Activated naive CD4-positive, alpha-beta T cell treated with anti-CD3 and anti-CD28 coated beads, Interleukin-2, amount 10 ng/mL, durations not matched to agents 7 days and 5 days (primary cell): ENCODE data around the gene CRTC3.
A peak's percentile ranks its signal among the peaks of the same experiment; 100 is the strongest.
"Not testable (repeated sequence)": the region's sequence is repeated elsewhere in the genome, so short reads cannot be mapped to it uniquely, and the experiment has no call there.

Source experiments
- CTCF ChIA-PET: fragments of 350-600 bp; sonication (Branson Sonifier 250); formaldehyde crosslinking; loops from one replicate; lab custom pipeline; 2021; ENCODE audit warnings: antibody characterized with exemption; lab: Charles Lee
- DNase-seq: peaks from one replicate; pipeline ENCODE4 v3.0.0-alpha.2; 2020
- H3K27ac Mint-ChIP-seq: one replicate; pipeline ENCODE4 v1.8.0; 2021; ENCODE audit warnings: mild to moderate bottlenecking, moderate library complexity, mixed read lengths
- H3K27me3 Mint-ChIP-seq: one replicate; pipeline ENCODE4 v1.8.0; 2021; ENCODE audit warnings: mild to moderate bottlenecking, mixed read lengths
- H3K36me3 Mint-ChIP-seq: one replicate; pipeline ENCODE4 v1.8.0; 2021; ENCODE audit warnings: mixed read lengths
- H3K4me1 Mint-ChIP-seq: one replicate; pipeline ENCODE4 v1.8.0; 2021; ENCODE audit warnings: mixed read lengths
- H3K4me3 Mint-ChIP-seq: one replicate; pipeline ENCODE4 v1.8.0; 2021; ENCODE audit warnings: mild to moderate bottlenecking, moderate library complexity, mixed read lengths
- H3K9me3 Mint-ChIP-seq: one replicate; pipeline ENCODE4 v1.8.0; 2021; ENCODE audit warnings: mixed read lengths

CRTC3 gene

GRCh38 chr15:90617171-90617570 lies 87.4 kb downstream of the CRTC3 start:
- H3K9me3 Mint-ChIP-seq: no peaks in the 10 kb centered on the region
- no peaks in the 10 kb centered on the region for H3K27me3 Mint-ChIP-seq
- DNase-seq: no peak
- no peak overlapping the region for H3K27ac Mint-ChIP-seq
- peaks cover 54% of the 10 kb centered on the region for H3K4me1 Mint-ChIP-seq
- CTCF ChIA-PET: interaction anchor here (3.3 kb wide), 1 partner anchor 8 kb away, joined by 12 read pairs; no protein-coding TSS in a partner anchor
- peaks cover 65% of the 10 kb centered on the region for H3K36me3 Mint-ChIP-seq
- H3K4me3 Mint-ChIP-seq: no peak overlapping the region

- Mint-ChIP-seq H3K4me1 (peaks cover 54% of the 10 kb centered on the region), H3K27me3 (no peaks in the 10 kb centered on the region), H3K9me3 (no peaks in the 10 kb centered on the region), H3K36me3 (peaks cover 61% of the 10 kb centered on the region), H3K4me3 (no peak overlapping the region), H3K27ac (peak overlapping the region; percentile 20)
- CTCF ChIA-PET: interaction anchor here (2.0 to 3.3 kb wide), 3 partner anchors 9 to 316 kb away, joined by 8 to 12 read pairs (median 9); no protein-coding TSS in a partner anchor
- no peak for DNase-seq
These were observed 88.0 kb downstream of the CRTC3 start for GRCh38 chr15:90617668-90618097.

GRCh38 chr15:90618330-90619125 lies 88.8 kb downstream of the CRTC3 start:
- Mint-ChIP-seq H3K4me3 (no peak overlapping the region), H3K27me3 (no peaks in the 10 kb centered on the region), H3K9me3 (no peaks in the 10 kb centered on the region), H3K4me1 (peaks cover 49% of the 10 kb centered on the region), H3K36me3 (peaks cover 56% of the 10 kb centered on the region), H3K27ac (peak overlapping the region; percentile 84)
- CTCF ChIA-PET: interaction anchor here (0.6 to 3.3 kb wide), 7 partner anchors 10 to 315 kb away, joined by 3 to 12 read pairs (median 4); no protein-coding TSS in a partner anchor
- DNase-seq: no peak

GRCh38 chr15:90619468-90619867 lies 89.7 kb downstream of the CRTC3 start:
- Mint-ChIP-seq H3K9me3 (no peaks in the 10 kb centered on the region), H3K4me1 (peaks cover 40% of the 10 kb centered on the region), H3K4me3 (peak overlapping the region; percentile 52), H3K36me3 (peaks cover 49% of the 10 kb centered on the region), H3K27me3 (no peaks in the 10 kb centered on the region), H3K27ac (peak overlapping the region; percentile 84)
- no peak for DNase-seq
- CTCF ChIA-PET: interaction anchor here (0.6 to 3.3 kb wide), 10 partner anchors 11 to 326 kb away, joined by 3 to 12 read pairs (median 4); no protein-coding TSS in a partner anchor

- Mint-ChIP-seq H3K4me1 (peaks cover 37% of the 10 kb centered on the region), H3K36me3 (peaks cover 46% of the 10 kb centered on the region), H3K9me3 (no peaks in the 10 kb centered on the region), H3K27me3 (no peaks in the 10 kb centered on the region), H3K4me3 (peak overlapping the region; percentile 52), H3K27ac (peak overlapping the region; percentile 84)
- peak; percentile 36 for DNase-seq
- CTCF ChIA-PET: interaction anchor here (1.2 to 3.3 kb wide), 5 partner anchors 11 to 326 kb away, joined by 3 to 12 read pairs (median 4); no protein-coding TSS in a partner anchor
These were observed 90.2 kb downstream of the CRTC3 start for GRCh38 chr15:90619939-90620338.

- peak overlapping the region; percentile 11 for H3K4me3 Mint-ChIP-seq
- DNase-seq: peak; percentile 55
These were observed 90.8 kb downstream of the CRTC3 start for GRCh38 chr15:90620379-90621067.

GRCh38 chr15:90623854-90624253 lies 94.1 kb downstream of the CRTC3 start:
- DNase-seq: no peak
- H3K4me1 Mint-ChIP-seq: peaks cover 20% of the 10 kb centered on the region
- peaks cover 37% of the 10 kb centered on the region for H3K36me3 Mint-ChIP-seq
- no peaks in the 10 kb centered on the region for H3K27me3 Mint-ChIP-seq
- H3K27ac Mint-ChIP-seq: no peak overlapping the region
- CTCF ChIA-PET: no interaction called here
- H3K4me3 Mint-ChIP-seq: no peak overlapping the region
- no peaks in the 10 kb centered on the region for H3K9me3 Mint-ChIP-seq

More at GRCh38 chr15:90620379-90621067, 90.8 kb downstream of the CRTC3 start:
- CTCF ChIA-PET: interaction anchor here (0.7 to 1.6 kb wide), 6 partner anchors 17 to 327 kb away, joined by 3 to 4 read pairs (median 3); no protein-coding TSS in a partner anchor
- Mint-ChIP-seq H3K4me1 (peaks cover 34% of the 10 kb centered on the region), H3K36me3 (peaks cover 43% of the 10 kb centered on the region), H3K27me3 (no peaks in the 10 kb centered on the region), H3K9me3 (no peaks in the 10 kb centered on the region), H3K27ac (peak overlapping the region; percentile 84)

- CTCF ChIA-PET: no interaction called here
- Mint-ChIP-seq H3K27me3 (no peaks in the 10 kb centered on the region), H3K4me3 (no peak overlapping the region), H3K4me1 (peaks cover 16% of the 10 kb centered on the region), H3K36me3 (peaks cover 40% of the 10 kb centered on the region), H3K27ac (peak overlapping the region; percentile 28), H3K9me3 (no peaks in the 10 kb centered on the region)
- DNase-seq: no peak
These were observed 94.7 kb downstream of the CRTC3 start for GRCh38 chr15:90624278-90624981.

GRCh38 chr15:90625037-90625436 lies 95.3 kb downstream of the CRTC3 start:
- CTCF ChIA-PET: no interaction called here
- no peaks in the 10 kb centered on the region for H3K27me3 Mint-ChIP-seq

GRCh38 chr15:90629217-90629616 lies 99.5 kb downstream of the CRTC3 start:
- Mint-ChIP-seq H3K9me3 (no peaks in the 10 kb centered on the region), H3K27ac (no peak overlapping the region), H3K4me1 (no peaks in the 10 kb centered on the region), H3K36me3 (peaks cover 52% of the 10 kb centered on the region), H3K27me3 (no peaks in the 10 kb centered on the region), H3K4me3 (no peak overlapping the region)
- DNase-seq: peak; percentile 14
- CTCF ChIA-PET: interaction anchor here (1.1 kb wide), 1 partner anchor 257 kb away, joined by 3 read pairs; no protein-coding TSS in a partner anchor

More at GRCh38 chr15:90625037-90625436, 95.3 kb downstream of the CRTC3 start:
- DNase-seq: no peak
- Mint-ChIP-seq H3K9me3 (no peaks in the 10 kb centered on the region), H3K4me1 (peaks cover 10% of the 10 kb centered on the region), H3K36me3 (peaks cover 38% of the 10 kb centered on the region), H3K27ac (peak overlapping the region; percentile 28), H3K4me3 (no peak overlapping the region)

GRCh38 chr15:90633360-90633759 lies 103.6 kb downstream of the CRTC3 start:
- H3K9me3 Mint-ChIP-seq: peaks cover 2% of the 10 kb centered on the region
- no peak overlapping the region for H3K27ac Mint-ChIP-seq
- H3K27me3 Mint-ChIP-seq: no peaks in the 10 kb centered on the region
- H3K36me3 Mint-ChIP-seq: peaks cover 57% of the 10 kb centered on the region
- CTCF ChIA-PET: no interaction called here
- H3K4me1 Mint-ChIP-seq: no peaks in the 10 kb centered on the region
- DNase-seq: no peak
- H3K4me3 Mint-ChIP-seq: no peak overlapping the region

- not testable (repeated sequence) for H3K27ac Mint-ChIP-seq
These were observed 107.3 kb downstream of the CRTC3 start for GRCh38 chr15:90636993-90637392.

GRCh38 chr15:90637693-90638092 lies 108.0 kb downstream of the CRTC3 start:
- CTCF ChIA-PET: interaction anchor here (1.0 to 1.3 kb wide), 2 partner anchors 248 to 320 kb away, joined by 3 to 4 read pairs; no protein-coding TSS in a partner anchor
- no peaks in the 10 kb centered on the region for H3K27me3 Mint-ChIP-seq
- H3K36me3 Mint-ChIP-seq: peaks cover 56% of the 10 kb centered on the region
- H3K27ac Mint-ChIP-seq: no peak overlapping the region
- peaks cover 2% of the 10 kb centered on the region for H3K9me3 Mint-ChIP-seq
- peak; percentile 18 for DNase-seq
- no peak overlapping the region for H3K4me3 Mint-ChIP-seq
- H3K4me1 Mint-ChIP-seq: peaks cover 2% of the 10 kb centered on the region

More at GRCh38 chr15:90636993-90637392, 107.3 kb downstream of the CRTC3 start:
- H3K4me1 Mint-ChIP-seq, H3K9me3 Mint-ChIP-seq, CTCF ChIA-PET, H3K4me3 Mint-ChIP-seq, H3K27me3 Mint-ChIP-seq, DNase-seq: not testable (repeated sequence)
- H3K36me3 Mint-ChIP-seq: peaks cover 52% of the 10 kb centered on the region
